D721Med (cell line): ENCODE measurements around the gene NAA15.

Experiments used
- DNase-seq: peaks from one replicate; pipeline ENCODE4 v3.0.0; 2011; ENCODE audit warnings: low spot score; ENCODE audit not compliant: insufficient read length
- FAIRE-seq: peaks from 2 replicates; lab custom pipeline; 2011; peaks lifted over from hg19 to GRCh38; lab: Jason Lieb, UNC
- CTCF ChIP-seq: IDR thresholded peaks from 2 replicates; pipeline ENCODE4 v1.5.1; 2012; ENCODE audit warnings: mild to moderate bottlenecking, control low read depth; ENCODE audit not compliant: insufficient read depth; ENCODE audit errors: missing control alignments

Gene NAA15

GRCh38 chr4:139295942-139296299 is 5.4 kb upstream of the NAA15 start:
- DNase-seq: no peak
- TF ChIP-seq CTCF: no peak
- no peak for FAIRE-seq

- no peak for TF ChIP-seq CTCF
- FAIRE-seq (no peak), DNase-seq (no peak)
These were observed 4.3 kb upstream of the NAA15 start for GRCh38 chr4:139297001-139297410.

- no peak for DNase-seq
- TF ChIP-seq CTCF: no peak
- FAIRE-seq: no peak
These were observed 1.8 kb upstream of the NAA15 start for GRCh38 chr4:139299536-139299935.

GRCh38 chr4:139300431-139301112 is 733 bp upstream of the NAA15 start:
- TF ChIP-seq CTCF: no peak
- no peak for DNase-seq
- no peak for FAIRE-seq

- DNase-seq (no peak), FAIRE-seq (no peak)
- no peak for TF ChIP-seq CTCF
These were observed 711 bp downstream of the NAA15 start, which contains the start of gene NDUFC1 for GRCh38 chr4:139301821-139302611. NDUFC1 (minus strand) TSS chr4:139302477; CDS start chr4:139295798, 6,679 bp downstream.

- FAIRE-seq (no peak), DNase-seq (no peak)
- no peak for TF ChIP-seq CTCF
These were observed 3.6 kb downstream of the NAA15 start for GRCh38 chr4:139304920-139305319.

GRCh38 chr4:139311909-139312308 is 10.6 kb downstream of the NAA15 start:
- FAIRE-seq: peak; percentile 6
- DNase-seq: no peak
- TF ChIP-seq CTCF: no peak
